B cell (primary cell): ENCODE data around the gene NOS1AP. TPM values are rescaled to one million over a fixed set of nuclear protein-coding genes. Genes with fewer than 3 reads are reported as not detected.

Source experiments
- ATAC-seq: fragments of 200-7000 bp; cut with Tn5 transposase; one replicate; pipeline ENCODE4 v1.10.0; 2021; ENCODE audit warnings: low read depth, mild to moderate bottlenecking, moderate number of reproducible peaks, moderate library complexity
- CTCF ChIA-PET: fragments of 350-600 bp; sonication (Branson Sonifier 250); formaldehyde crosslinking; loops from one replicate; lab custom pipeline; 2021; ENCODE audit warnings: antibody characterized with exemption, inconsistent platforms; lab: Charles Lee
- POLR2A ChIA-PET: fragments of 350-600 bp; sonication (Branson Sonifier 250); formaldehyde crosslinking; loops from one replicate; lab custom pipeline; 2021; ENCODE audit warnings: antibody characterized with exemption; lab: Charles Lee
- DNase-seq: peaks from one replicate; pipeline ENCODE4 v3.0.0; 2013
- H2AFZ ChIP-seq: 2 replicates; pipeline ENCODE4 v1.6.1; 2012; ENCODE audit warnings: mild to moderate bottlenecking, low read depth, low read length; ENCODE audit not compliant: insufficient read depth, poor library complexity, severe bottlenecking
- H3K27ac ChIP-seq, 2 donors: 1 replicate in 1 of 2; 2 replicates in 1 of 2; pipeline ENCODE4 v1.5.1; 2012 to 2013; ENCODE audit warnings: low read length in 2 of 2, mild to moderate bottlenecking in 2 of 2, moderate library complexity in 1 of 2
- H3K27me3 ChIP-seq, 4 experiments: fragments of 200-600 bp in 1 of 4; sonication (generic) in 1 of 4; replicated peaks in 1 of 4; 1 replicate in 2 of 4; 2 replicates in 2 of 4; pipeline versions ENCODE4 v1.6.1 to v1.7.0; 2013 to 2016; ENCODE audit warnings: low read length in 3 of 4, mild to moderate bottlenecking in 2 of 4, mixed read lengths in 1 of 4, moderate library complexity in 1 of 4; ENCODE audit not compliant: insufficient read depth in 4 of 4, control insufficient read depth in 3 of 4; ENCODE audit errors: control extremely low read depth in 1 of 4
- H3K36me3 ChIP-seq, 2 experiments: replicated peaks in 1 of 2; 1 replicate in 1 of 2; 2 replicates in 1 of 2; pipeline versions ENCODE4 v1.6.1 to v1.7.1; 2013; ENCODE audit warnings: low read length in 1 of 2; ENCODE audit not compliant: insufficient read depth in 2 of 2, control insufficient read depth in 1 of 2; ENCODE audit errors: control extremely low read depth in 1 of 2, extremely low read depth in 1 of 2
- H3K4me1 ChIP-seq, 2 donors: fragments of 200-600 bp in 1 of 2; sonication (generic) in 1 of 2; 1 replicate in 1 of 2; 2 replicates in 1 of 2; pipeline versions ENCODE4 v1.5.1 to v1.6.1; 2013 to 2017; ENCODE audit warnings: low read length in 2 of 2; ENCODE audit not compliant: control insufficient read depth in 2 of 2, insufficient read depth in 2 of 2
- H3K4me2 ChIP-seq: replicated peaks from 2 replicates; pipeline ENCODE3; 2012; ENCODE audit warnings: mild to moderate bottlenecking, low read depth, low read length; ENCODE audit not compliant: poor library complexity, severe bottlenecking
- H3K4me3 ChIP-seq, 5 experiments: fragments of 200-600 bp in 1 of 5; sonication (generic) in 1 of 5; 1 replicate in 3 of 5; 2 replicates in 2 of 5; pipeline versions ENCODE4 v1.5.1 to v1.7.0; 2011 to 2016; ENCODE audit warnings: low read length in 4 of 5, mild to moderate bottlenecking in 4 of 5, low read depth in 2 of 5, control low read depth in 1 of 5, moderate library complexity in 1 of 5; ENCODE audit not compliant: insufficient read depth in 1 of 5; ENCODE audit errors: control extremely low read depth in 1 of 5, extremely low read depth in 1 of 5
- H3K79me2 ChIP-seq: fragments of 200-600 bp; sonication (generic); one replicate; pipeline ENCODE4 v1.6.0; 2016; ENCODE audit warnings: low read length; ENCODE audit not compliant: control insufficient read depth, insufficient read depth
- H3K9ac ChIP-seq: fragments of 200-600 bp; sonication (generic); 2 replicates; pipeline ENCODE4 v1.6.1; 2017; ENCODE audit warnings: mild to moderate bottlenecking, low read length, moderate library complexity
- H3K9me3 ChIP-seq, 3 donors: one replicate each; pipeline versions ENCODE4 v1.6.1 to v1.7.1; 2013; ENCODE audit warnings: low read length in 2 of 3; ENCODE audit not compliant: control insufficient read depth in 2 of 3, insufficient read depth in 1 of 3; ENCODE audit errors: control extremely low read depth in 1 of 3
- H4K20me1 ChIP-seq: 2 replicates; pipeline ENCODE4 v1.6.0; 2012; ENCODE audit warnings: mild to moderate bottlenecking, low read length; ENCODE audit not compliant: insufficient read depth, control insufficient read depth, poor library complexity, severe bottlenecking
- H3K27ac Mint-ChIP-seq: one replicate; pipeline ENCODE4 v1.8.0; 2021; ENCODE audit warnings: mixed read lengths
- H3K27me3 Mint-ChIP-seq: one replicate; pipeline ENCODE4 v1.8.0; 2021; ENCODE audit warnings: mixed read lengths
- H3K4me1 Mint-ChIP-seq: one replicate; pipeline ENCODE4 v1.8.0; 2021; ENCODE audit warnings: mixed read lengths
- H3K4me3 Mint-ChIP-seq: one replicate; pipeline ENCODE4 v1.8.0; 2021; ENCODE audit warnings: mixed read lengths
- H3K9me3 Mint-ChIP-seq: one replicate; pipeline ENCODE4 v1.8.0; 2022; ENCODE audit warnings: mixed read lengths; ENCODE audit not compliant: insufficient read depth
- CTCF ChIP-seq: fragments of 200-600 bp; IDR thresholded peaks from one replicate; pipeline ENCODE4 v1.8.0; 2022; ENCODE audit warnings: antibody characterized with exemption, mild to moderate bottlenecking
- EZH2 ChIP-seq: IDR thresholded peaks from 2 replicates; pipeline ENCODE4 v1.6.1; 2012; ENCODE audit warnings: borderline replicate concordance, low read depth, mild to moderate bottlenecking, moderate library complexity, low read length; ENCODE audit not compliant: insufficient read depth, poor library complexity, severe bottlenecking
- WGBS: methylation state at CpG from one replicate; pipeline ENCODE4 v1.1.5; 2013; ENCODE audit warnings: missing lambda C conversion rate; ENCODE audit not compliant: insufficient coverage; 5-methylcytosine and 5-hydroxymethylcytosine counted together
- intact Hi-C: fragments of 100-400 bp; cut with micrococcal nuclease; formaldehyde crosslinking; loops from one replicate; pipeline ENCODE4 v1.10.0; 2022
- polyA plus RNA-seq: library from polyadenylated mRNA; depleted of rRNA; stranded (reverse); fragments of >200 nt; gene quantifications from 2 replicates; pipeline ENCODE4 v1.2.3, GENCODE V29; 2012
- total RNA-seq, 2 donors: library from RNA; stranded (reverse); fragments of 120-200 nt in 1 of 2; gene quantifications; 1 replicate in 1 of 2; 2 replicates in 1 of 2; pipeline versions ENCODE4 v1.2.3 to v1.2.4, GENCODE V29; 2013 to 2022

Gene NOS1AP
- total and polyA plus RNA-seq, 2 donors (not counting 1 experiment from before 2014, with no cell fraction given) = 0.32 TPM; not detected in 1

- Histone ChIP-seq H3K4me1 (no peaks in the 10 kb centered on the region), H3K4me2 (no peak overlapping the region), H3K27me3 (peaks cover 0 to 7% (median 4%) of the 10 kb centered on the region in 4 experiments), H2AFZ (no peak overlapping the region), H3K79me2 (no peaks in the 10 kb centered on the region), H3K27ac (no peak overlapping the region), H3K9me3 (no peaks in the 10 kb centered on the region), H3K9ac (no peak overlapping the region), H4K20me1 (no peaks in the 10 kb centered on the region), H3K4me3 (no peak overlapping the region), H3K36me3 (no peaks in the 10 kb centered on the region)
- ChIA-PET POLR2A (no interaction called here), CTCF (no interaction called here)
- H3K27ac Mint-ChIP-seq = no peak overlapping the region
- TF ChIP-seq EZH2 = no peak
- TF ChIP-seq CTCF = no peak
- WGBS = 100% methylated on average over 2 of the region's 3 CpGs
- H3K9me3 Mint-ChIP-seq = no peaks in the 10 kb centered on the region
- no peaks in the 10 kb centered on the region for H3K4me1 Mint-ChIP-seq
- no peak overlapping the region for H3K4me3 Mint-ChIP-seq
- peaks cover 30% of the 10 kb centered on the region for H3K27me3 Mint-ChIP-seq
- ATAC-seq (no peak), DNase-seq (no peak)
- intact Hi-C loops = no loop called here
Measured at GRCh38 chr1:162142968-162143367, 73.5 kb downstream of the NOS1AP start.

DNA sequence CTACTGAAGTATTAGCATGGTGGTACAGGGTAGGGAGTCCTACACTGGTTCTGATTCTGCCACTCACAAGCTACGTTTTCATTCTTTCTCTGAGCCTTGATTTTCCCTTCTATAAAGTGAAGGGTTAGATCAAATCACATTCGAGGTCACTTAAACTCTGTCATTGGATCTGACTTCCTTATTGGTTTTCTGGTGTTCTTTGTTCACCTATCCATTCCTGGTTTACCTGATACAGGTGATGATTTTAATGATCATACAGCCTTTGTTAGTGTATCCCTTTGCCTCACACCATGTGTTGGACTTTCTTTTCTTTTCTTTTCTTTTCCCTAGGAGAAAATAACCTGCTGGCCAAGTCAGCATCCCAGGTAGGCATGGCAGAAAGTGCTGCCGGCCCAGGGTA lies 74.8 kb downstream of the NOS1AP start:
- POLR2A ChIA-PET = no interaction called here

More for the DNA sequence above, 74.8 kb downstream of the NOS1AP start:
- peaks cover 37% of the 10 kb centered on the region for H3K27me3 Mint-ChIP-seq
- Histone ChIP-seq H2AFZ (no peak overlapping the region), H3K79me2 (no peaks in the 10 kb centered on the region), H3K27me3 (peaks cover 0 to 7% (median 5%) of the 10 kb centered on the region in 4 experiments), H3K27ac (no peak overlapping the region), H3K9me3 (no peaks in the 10 kb centered on the region), H3K9ac (no peak overlapping the region), H3K36me3 (no peaks in the 10 kb centered on the region), H3K4me3 (no peak overlapping the region), H3K4me2 (no peak overlapping the region), H3K4me1 (no peaks in the 10 kb centered on the region), H4K20me1 (no peaks in the 10 kb centered on the region)
- no peak overlapping the region for H3K4me3 Mint-ChIP-seq
- no peaks in the 10 kb centered on the region for H3K4me1 Mint-ChIP-seq
- TF ChIP-seq CTCF = no peak
- no peak for TF ChIP-seq EZH2
- CTCF ChIA-PET = no interaction called here
- no peak for DNase-seq
- ATAC-seq = no peak
- no peaks in the 10 kb centered on the region for H3K9me3 Mint-ChIP-seq
- H3K27ac Mint-ChIP-seq = no peak overlapping the region
- WGBS = 100% methylated on average over 1 of the region's 3 CpGs
- intact Hi-C loops = no loop called here
